Astrocyte of the spinal cord (primary cell): ENCODE measurements around the gene ADRB2.

Source experiments
- DNase-seq: peaks from one replicate; pipeline ENCODE4 v3.0.0; 2011; ENCODE audit warnings: low read depth, low spot score
- H3K4me3 ChIP-seq: 2 replicates; pipeline ENCODE4 v1.5.1; 2011; ENCODE audit warnings: low read depth, mild to moderate bottlenecking, low read length, moderate library complexity
- CTCF ChIP-seq: IDR thresholded peaks from 2 replicates; pipeline ENCODE4 v1.5.1; 2012; ENCODE audit warnings: low read depth, mild to moderate bottlenecking, low read length, inconsistent platforms
- in situ Hi-C: cut with HindIII; loops from 2 replicates; pipeline ENCODE4 v1.10.0; 2017; ENCODE audit warnings: low sequenced_read_pairs

ADRB2 gene

GRCh38 chr5:148826053-148826738, at the start of gene ADRB2:
Gene ADRB2, plus strand, starts transcription at chr5:148826611. Its CDS starts 221 bp downstream, at chr5:148826832.
- in situ Hi-C loops = no loop called here
- TF ChIP-seq CTCF = no peak
- DNase-seq = peak; percentile 89
- peak within 1 kb of the TSS; percentile 69 for H3K4me3 ChIP-seq

GRCh38 chr5:148776780-148777179, 49.6 kb upstream of the ADRB2 start:
- peak; percentile 85 for DNase-seq
- no peak for TF ChIP-seq CTCF
- no peak overlapping the region for H3K4me3 ChIP-seq
- in situ Hi-C loops = no loop called here

- no peak for TF ChIP-seq CTCF
- DNase-seq = no peak
- H3K4me3 ChIP-seq = no peak overlapping the region
- in situ Hi-C loops = no loop called here
Observed at GRCh38 chr5:148778882-148779281, 47.5 kb upstream of the ADRB2 start.

GRCh38 chr5:148780711-148781110, 45.7 kb upstream of the ADRB2 start:
- in situ Hi-C loops = no loop called here
- no peak for DNase-seq
- TF ChIP-seq CTCF = no peak
- no peak overlapping the region for H3K4me3 ChIP-seq

GRCh38 chr5:148781766-148782165, 44.6 kb upstream of the ADRB2 start:
- H3K4me3 ChIP-seq = no peak overlapping the region
- in situ Hi-C loops = no loop called here
- no peak for TF ChIP-seq CTCF
- DNase-seq = no peak

GRCh38 chr5:148785223-148785622, 41.2 kb upstream of the ADRB2 start:
- in situ Hi-C loops = no loop called here
- TF ChIP-seq CTCF = no peak
- no peak for DNase-seq

GRCh38 chr5:148786456-148786855, 40.0 kb upstream of the ADRB2 start:
- no peak overlapping the region for H3K4me3 ChIP-seq
- no peak for TF ChIP-seq CTCF
- in situ Hi-C loops = no loop called here
- no peak for DNase-seq

More at GRCh38 chr5:148785223-148785622, 41.2 kb upstream of the ADRB2 start:
- H3K4me3 ChIP-seq = no peak overlapping the region
